ENCODE measurements around the gene JAKMIP1. TPM values are rescaled to one million over a fixed set of nuclear protein-coding genes. Genes with fewer than 3 reads are reported as not detected.
A peak's percentile ranks its signal among the peaks of the same experiment; 100 is the strongest.

Gene JAKMIP1
- total RNA-seq, 4 donors from 2014 or later, result 0.39 to 4.5 (median 1.9) TPM; not detected in 1

- no peak for ATAC-seq
- no peak for TF ChIP-seq POLR2AphosphoS5 (IDR thresholded peaks at IDR 0.05)
- TF ChIP-seq EP300 (IDR thresholded peaks at IDR 0.05), result no peak
- TF ChIP-seq CTCF (IDR thresholded peaks at IDR 0.05), result no peak
- TF ChIP-seq POLR2A (IDR thresholded peaks at IDR 0.05), result no peak
- 80% methylated on average over 2 of the region's 3 CpGs; no CpG with 5 or more reads in 1 of the 2 donors for WGBS, 2 donors (ENCODE audit: low coverage in 1 of 2)
Measured at GRCh38 chr4:6204098-6204497, 3.7 kb upstream of the JAKMIP1 start.

GRCh38 chr4:6201580-6202091 is 1.3 kb upstream of the JAKMIP1 start:
- Histone ChIP-seq H3K4me1 (peaks cover 0 to 25% (median 5%) of the 10 kb centered on the region in 3 donors), H3K27me3 (peaks cover 60% of the 10 kb centered on the region), H3K36me3 (no peaks in the 10 kb centered on the region), H3K27ac (no peak overlapping the region), H3K4me3 (no peak overlapping the region), H3K9me3 (peaks cover 0 to 16% (median 0%) of the 10 kb centered on the region in 3 donors)
- 92 to 93% methylated on average over 2 to 3 of the region's 7 CpGs for WGBS, 2 donors (ENCODE audit: low coverage in 1 of 2)
- ATAC-seq, result no peak
- TF ChIP-seq CTCF (IDR thresholded peaks at IDR 0.05) (no peak), EP300 (IDR thresholded peaks at IDR 0.05) (no peak), POLR2A (IDR thresholded peaks at IDR 0.05) (no peak), POLR2AphosphoS5 (IDR thresholded peaks at IDR 0.05) (no peak)

More at GRCh38 chr4:6204098-6204497, 3.7 kb upstream of the JAKMIP1 start:
- no peak overlapping the region for H3K4me3 ChIP-seq
- H3K27me3 ChIP-seq, result peaks cover 53% of the 10 kb centered on the region
- H3K36me3 ChIP-seq, result no peaks in the 10 kb centered on the region
- no peak overlapping the region for H3K27ac ChIP-seq
- H3K4me1 ChIP-seq, result peaks cover 0 to 18% (median 5%) of the 10 kb centered on the region in 3 donors
- peaks cover 0 to 16% (median 0%) of the 10 kb centered on the region in 3 donors for H3K9me3 ChIP-seq

- H3K36me3 ChIP-seq, result no peaks in the 10 kb centered on the region
- H3K4me1 ChIP-seq, result peaks cover 0 to 25% (median 5%) of the 10 kb centered on the region in 3 donors
- H3K4me3 ChIP-seq, result peak overlapping the region in 1 of 2 donors; percentile 59
- H3K9me3 ChIP-seq, result peaks cover 0 to 16% (median 0%) of the 10 kb centered on the region in 3 donors
- WGBS, 2 donors (ENCODE audit: low coverage in 1 of 2), result 5 to 50% methylated on average over 2 to 3 of the region's 15 CpGs
- no peak overlapping the region for H3K27ac ChIP-seq
- no peak for ATAC-seq
- peaks cover 61% of the 10 kb centered on the region for H3K27me3 ChIP-seq
- no peak for TF ChIP-seq POLR2A (IDR thresholded peaks at IDR 0.05)
- TF ChIP-seq EP300 (IDR thresholded peaks at IDR 0.05), result no peak
- no peak for TF ChIP-seq CTCF (IDR thresholded peaks at IDR 0.05)
- no peak for TF ChIP-seq POLR2AphosphoS5 (IDR thresholded peaks at IDR 0.05)
Measured at GRCh38 chr4:6200922-6201362, 593 bp upstream of the JAKMIP1 start.

GRCh38 chr4:6199422-6199921 is 877 bp downstream of the JAKMIP1 start:
- ATAC-seq, result no peak
- no peak overlapping the region for H3K27ac ChIP-seq
- no CpG with 5 or more reads among the region's 55 CpGs for WGBS, 2 donors (ENCODE audit: low coverage in 1 of 2)
- H3K36me3 ChIP-seq, result no peaks in the 10 kb centered on the region
- peaks cover 0 to 16% (median 0%) of the 10 kb centered on the region in 3 donors for H3K9me3 ChIP-seq
- peaks cover 0 to 25% (median 5%) of the 10 kb centered on the region in 3 donors for H3K4me1 ChIP-seq
- peaks cover 73% of the 10 kb centered on the region for H3K27me3 ChIP-seq
- H3K4me3 ChIP-seq, result peak overlapping the region in 1 of 2 donors; percentile 59
- TF ChIP-seq EP300 (IDR thresholded peaks at IDR 0.05), result no peak
- TF ChIP-seq CTCF (IDR thresholded peaks at IDR 0.05), result no peak
- TF ChIP-seq POLR2A (IDR thresholded peaks at IDR 0.05), result no peak
- TF ChIP-seq POLR2AphosphoS5 (IDR thresholded peaks at IDR 0.05), result no peak
